Caco-2 (cell line): Measurements from ENCODE around the gene PXN. TPM values are rescaled to one million over a fixed set of nuclear protein-coding genes. Genes with fewer than 3 reads are reported as not detected.

Experiments used
- BruUV-seq: library from RNA; stranded (reverse); fragments of 400-500 nt; replicated peaks from 2 replicates; lab custom pipeline; 2021; lab: Mats Ljungman, UMichigan
- CTCF ChIA-PET: fragments of 300-600 bp; sonication (Branson Sonifier 250); formaldehyde crosslinking; loops from one replicate; lab custom pipeline; 2022; ENCODE audit warnings: antibody characterized with exemption; lab: Charles Lee
- POLR2A ChIA-PET: fragments of 300-600 bp; sonication (Branson Sonifier 250); formaldehyde crosslinking; loops from one replicate; lab custom pipeline; 2022; ENCODE audit warnings: antibody characterized with exemption; lab: Charles Lee
- DNase-seq, 2 experiments: peaks; one replicate each; pipeline versions ENCODE4 v3.0.0 to v3.0.0-alpha.2; 2020 to 2022
- H3K27me3 ChIP-seq: replicated peaks from 2 replicates; pipeline ENCODE4 v1.6.0; 2011; ENCODE audit warnings: low read length; ENCODE audit not compliant: control insufficient read depth, insufficient read depth
- H3K36me3 ChIP-seq: 2 replicates; pipeline ENCODE4 v1.5.1; 2011; ENCODE audit warnings: low read length; ENCODE audit not compliant: control insufficient read depth, insufficient read depth
- H3K4me1 ChIP-seq: fragments of 250-450 bp; sonication (Bioruptor Pico); 2 replicates; pipeline ENCODE4 v1.5.1; 2020; ENCODE audit warnings: mild to moderate bottlenecking
- H3K4me3 ChIP-seq: 2 replicates; pipeline ENCODE4 v1.5.1; 2011; ENCODE audit warnings: low read depth, mild to moderate bottlenecking, control low read depth, low read length
- H3K9me3 ChIP-seq: fragments of 250-450 bp; sonication (Bioruptor Pico); 2 replicates; pipeline ENCODE4 v1.5.1; 2020; ENCODE audit warnings: mild to moderate bottlenecking, moderate library complexity
- H3K27ac Mint-ChIP-seq: one replicate; pipeline ENCODE4 v1.8.0; 2022; ENCODE audit warnings: mixed read lengths; ENCODE audit not compliant: unreplicated experiment
- H3K27me3 Mint-ChIP-seq: one replicate; pipeline ENCODE4 v1.8.0; 2022; ENCODE audit warnings: mixed read lengths; ENCODE audit not compliant: insufficient read depth, unreplicated experiment
- H3K36me3 Mint-ChIP-seq: one replicate; pipeline ENCODE4 v1.8.0; 2022; ENCODE audit warnings: mild to moderate bottlenecking, mixed read lengths; ENCODE audit not compliant: insufficient read depth, unreplicated experiment
- H3K4me1 Mint-ChIP-seq: one replicate; pipeline ENCODE4 v1.8.0; 2022; ENCODE audit warnings: low read depth, mixed read lengths; ENCODE audit not compliant: unreplicated experiment
- H3K4me3 Mint-ChIP-seq: one replicate; pipeline ENCODE4 v1.8.0; 2022; ENCODE audit warnings: mild to moderate bottlenecking, moderate library complexity, mixed read lengths; ENCODE audit not compliant: unreplicated experiment
- H3K9me3 Mint-ChIP-seq: one replicate; pipeline ENCODE4 v1.8.0; 2022; ENCODE audit warnings: mixed read lengths; ENCODE audit not compliant: unreplicated experiment
- intact Hi-C: fragments of 100-400 bp; cut with micrococcal nuclease; formaldehyde crosslinking; loops from one replicate; pipeline ENCODE4 v1.10.0; 2022; ENCODE audit not compliant: unreplicated experiment
- total RNA-seq: library from RNA; stranded (reverse); gene quantifications from 2 replicates; pipeline ENCODE4 v1.2.3, GENCODE V29; 2022
- TF ChIP-seq, protein P1 (sequence below), 2 experiments: fragments of 200-600 bp in 1 of 2; IDR thresholded peaks; 1 replicate in 1 of 2; 2 replicates in 1 of 2; pipeline versions ENCODE4 v1.5.1 to v1.8.0; 2011 to 2022; ENCODE audit warnings: antibody characterized with exemption in 1 of 2, control low read depth in 1 of 2, inconsistent platforms in 1 of 2, low read depth in 1 of 2, low read length in 1 of 2, mild to moderate bottlenecking in 1 of 2, moderate library complexity in 1 of 2; ENCODE audit not compliant: insufficient read depth in 1 of 2, severe bottlenecking in 1 of 2, unreplicated experiment in 1 of 2

Gene PXN
- total RNA-seq, 1 experiment from 2014 or later, result 150 TPM

- Histone ChIP-seq H3K4me1 (peaks cover 9% of the 10 kb centered on the region), H3K36me3 (peaks cover 8% of the 10 kb centered on the region), H3K9me3 (no peaks in the 10 kb centered on the region), H3K27me3 (no peaks in the 10 kb centered on the region), H3K4me3 (no peak overlapping the region)
- intact Hi-C loops, result no loop called here
- H3K4me3 Mint-ChIP-seq, result no peak overlapping the region
- ChIA-PET CTCF (interaction anchor here (0.6 to 1.0 kb wide), 5 partner anchors 8 to 882 kb away, joined by 3 to 11 read pairs (median 4); partner anchors contain the start of gene RPLP0), POLR2A (interaction anchor here (0.6 kb wide), 3 partner anchors 18 to 1884 kb away, joined by 3 to 5 read pairs (median 4); no protein-coding TSS in a partner anchor)
- H3K27ac Mint-ChIP-seq, result no peak overlapping the region
- H3K9me3 Mint-ChIP-seq, result no peaks in the 10 kb centered on the region
- DNase-seq, result no peak
- no TSS peak for BruUV-seq
- TF ChIP-seq, protein P1, sequence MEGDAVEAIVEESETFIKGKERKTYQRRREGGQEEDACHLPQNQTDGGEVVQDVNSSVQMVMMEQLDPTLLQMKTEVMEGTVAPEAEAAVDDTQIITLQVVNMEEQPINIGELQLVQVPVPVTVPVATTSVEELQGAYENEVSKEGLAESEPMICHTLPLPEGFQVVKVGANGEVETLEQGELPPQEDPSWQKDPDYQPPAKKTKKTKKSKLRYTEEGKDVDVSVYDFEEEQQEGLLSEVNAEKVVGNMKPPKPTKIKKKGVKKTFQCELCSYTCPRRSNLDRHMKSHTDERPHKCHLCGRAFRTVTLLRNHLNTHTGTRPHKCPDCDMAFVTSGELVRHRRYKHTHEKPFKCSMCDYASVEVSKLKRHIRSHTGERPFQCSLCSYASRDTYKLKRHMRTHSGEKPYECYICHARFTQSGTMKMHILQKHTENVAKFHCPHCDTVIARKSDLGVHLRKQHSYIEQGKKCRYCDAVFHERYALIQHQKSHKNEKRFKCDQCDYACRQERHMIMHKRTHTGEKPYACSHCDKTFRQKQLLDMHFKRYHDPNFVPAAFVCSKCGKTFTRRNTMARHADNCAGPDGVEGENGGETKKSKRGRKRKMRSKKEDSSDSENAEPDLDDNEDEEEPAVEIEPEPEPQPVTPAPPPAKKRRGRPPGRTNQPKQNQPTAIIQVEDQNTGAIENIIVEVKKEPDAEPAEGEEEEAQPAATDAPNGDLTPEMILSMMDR (IDR thresholded peaks at IDR 0.05; ENCODE audit: insufficient read depth in 1 of 2, low read depth in 1 of 2, low read length in 1 of 2, severe bottlenecking in 1 of 2, unreplicated experiment in 1 of 2), result no peak
- H3K4me1 Mint-ChIP-seq, result no peaks in the 10 kb centered on the region
- H3K27me3 Mint-ChIP-seq, result no peaks in the 10 kb centered on the region
- H3K36me3 Mint-ChIP-seq, result peaks cover 73% of the 10 kb centered on the region
Measured at GRCh38 chr12:120167529-120168095, 97.9 kb downstream of the PXN start.

DNA sequence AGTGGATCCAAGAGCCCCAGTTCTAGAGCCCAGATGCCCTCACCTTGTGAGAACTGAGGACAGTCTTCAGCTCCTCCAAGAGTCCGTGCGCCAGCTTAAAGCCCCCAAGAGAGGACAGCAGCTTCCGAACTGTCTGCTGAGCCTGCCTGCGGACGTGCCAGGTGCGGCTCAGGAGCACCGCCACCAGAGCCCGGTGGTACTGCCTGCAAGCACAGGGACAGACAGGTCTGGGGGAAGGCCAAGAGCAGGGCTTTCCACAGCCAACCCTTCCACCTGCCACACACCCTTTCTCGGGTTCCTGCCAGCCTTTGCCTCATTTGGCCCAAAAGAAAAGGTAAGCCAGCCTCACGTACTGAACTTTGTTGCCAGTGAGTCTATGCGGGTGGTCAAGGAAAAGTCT is 101.2 kb downstream of the PXN start:
- no peaks in the 10 kb centered on the region for H3K27me3 Mint-ChIP-seq
- BruUV-seq, result no TSS peak
- TF ChIP-seq, protein P1 (IDR thresholded peaks at IDR 0.05; ENCODE audit: insufficient read depth in 1 of 2, low read depth in 1 of 2, low read length in 1 of 2, severe bottlenecking in 1 of 2, unreplicated experiment in 1 of 2), result no peak
- Histone ChIP-seq H3K4me3 (no peak overlapping the region), H3K9me3 (no peaks in the 10 kb centered on the region), H3K36me3 (peaks cover 7% of the 10 kb centered on the region), H3K27me3 (no peaks in the 10 kb centered on the region), H3K4me1 (no peaks in the 10 kb centered on the region)
- H3K36me3 Mint-ChIP-seq, result peaks cover 73% of the 10 kb centered on the region
- ChIA-PET CTCF (no interaction called here), POLR2A (no interaction called here)
- DNase-seq, result no peak
- H3K9me3 Mint-ChIP-seq, result no peaks in the 10 kb centered on the region
- H3K27ac Mint-ChIP-seq, result no peak overlapping the region
- intact Hi-C loops, result no loop called here
- H3K4me3 Mint-ChIP-seq, result no peak overlapping the region
- H3K4me1 Mint-ChIP-seq, result no peaks in the 10 kb centered on the region

GRCh38 chr12:120162763-120163162 is 102.8 kb downstream of the PXN start:
- no peaks in the 10 kb centered on the region for H3K4me1 ChIP-seq
- CTCF ChIA-PET, result no interaction called here
- Mint-ChIP-seq H3K36me3 (peaks cover 76% of the 10 kb centered on the region), H3K4me3 (no peak overlapping the region), H3K4me1 (no peaks in the 10 kb centered on the region), H3K27me3 (no peaks in the 10 kb centered on the region), H3K27ac (no peak overlapping the region), H3K9me3 (no peaks in the 10 kb centered on the region)
- H3K36me3 ChIP-seq, result peaks cover 11% of the 10 kb centered on the region
- TF ChIP-seq, protein P1 (IDR thresholded peaks at IDR 0.05; ENCODE audit: insufficient read depth in 1 of 2, low read depth in 1 of 2, low read length in 1 of 2, severe bottlenecking in 1 of 2, unreplicated experiment in 1 of 2), result no peak
- intact Hi-C loops, result no loop called here
- H3K27me3 ChIP-seq, result no peaks in the 10 kb centered on the region
- no peak for DNase-seq
- no peak overlapping the region for H3K4me3 ChIP-seq
- no TSS peak for BruUV-seq
- H3K9me3 ChIP-seq, result no peaks in the 10 kb centered on the region
- POLR2A ChIA-PET, result no interaction called here
